HG03045 (cell line): ENCODE measurements around the gene PARP15.
"Not testable (repeated sequence)": the region's sequence is repeated elsewhere in the genome, so short reads cannot be mapped to it uniquely, and the experiment has no call there.

Experiments
- ATAC-seq: cut with Tn5 transposase; IDR thresholded peaks from one replicate; pipeline ENCODE4 v1.9.1; 2021; ENCODE audit warnings: mild to moderate bottlenecking, moderate library complexity; ENCODE audit not compliant: unreplicated experiment

PARP15 gene

DNA sequence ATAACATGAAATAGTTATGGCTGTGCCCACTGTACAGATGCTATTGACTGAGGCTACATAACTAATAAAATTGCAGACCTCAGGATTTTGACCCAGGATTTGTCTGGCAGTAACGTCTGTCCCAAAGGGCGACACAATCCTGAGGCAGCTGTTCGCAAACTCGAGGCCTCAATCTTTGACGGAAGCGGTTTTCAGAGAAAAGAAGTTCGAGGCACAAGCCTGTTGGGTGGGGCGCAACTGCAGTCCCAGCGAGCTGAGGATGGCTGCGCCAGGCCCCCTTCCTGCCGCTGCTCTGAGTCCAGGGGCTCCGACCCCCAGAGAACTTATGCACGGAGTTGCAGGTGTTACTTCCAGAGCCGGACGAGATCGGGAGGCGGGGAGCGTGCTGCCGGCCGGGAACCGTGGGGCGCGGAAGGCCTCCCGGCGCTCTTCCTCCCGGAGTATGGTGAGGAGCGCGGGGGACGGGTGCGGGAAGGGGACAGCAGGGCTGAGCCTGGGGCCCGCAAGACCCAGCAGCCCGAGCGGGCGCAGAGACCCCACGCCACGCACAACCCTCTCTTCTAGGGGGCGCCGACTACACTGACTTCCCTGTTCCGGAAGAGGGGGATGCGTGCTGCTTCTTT is at the start of gene PARP15:
Gene PARP15 (plus strand): TSS at position 242 of the 623 bp plus-strand sequence. CDS start 18 bp downstream, at position 260.
- ATAC-seq, result no peak

- ATAC-seq, result no peak
These were observed 47.3 kb upstream of the PARP15 start for GRCh38 chr3:122530164-122530563.

- no peak for ATAC-seq
These were observed 44.0 kb upstream of the PARP15 start for GRCh38 chr3:122533480-122533879.

DNA sequence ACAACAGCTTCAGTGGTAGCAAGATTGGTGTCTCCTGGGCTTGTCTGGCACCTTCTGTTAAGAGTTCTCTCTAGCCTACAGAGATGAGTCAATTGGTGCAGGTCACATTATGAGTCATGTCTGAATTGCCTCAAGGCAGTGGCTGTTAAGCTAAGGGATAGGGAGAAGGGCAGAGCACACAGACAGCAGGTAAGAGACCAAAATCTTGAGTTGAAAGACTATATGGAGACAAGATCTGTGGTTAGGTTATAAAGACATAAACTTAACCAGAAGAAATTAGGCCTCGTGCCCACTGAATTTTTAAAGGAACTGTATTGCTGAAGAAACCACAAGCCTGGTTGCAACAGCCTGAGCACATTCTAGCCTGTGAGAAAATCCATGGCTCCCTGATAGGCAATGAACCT is 43.5 kb upstream of the PARP15 start:
- ATAC-seq, result peak; percentile 92

- no peak for ATAC-seq
These were observed 41.4 kb upstream of the PARP15 start for GRCh38 chr3:122535964-122536631.

- no peak for ATAC-seq
These were observed 40.8 kb upstream of the PARP15 start for GRCh38 chr3:122536632-122537001.

- ATAC-seq, result no peak
These were observed 38.4 kb upstream of the PARP15 start for GRCh38 chr3:122538956-122539490.

DNA sequence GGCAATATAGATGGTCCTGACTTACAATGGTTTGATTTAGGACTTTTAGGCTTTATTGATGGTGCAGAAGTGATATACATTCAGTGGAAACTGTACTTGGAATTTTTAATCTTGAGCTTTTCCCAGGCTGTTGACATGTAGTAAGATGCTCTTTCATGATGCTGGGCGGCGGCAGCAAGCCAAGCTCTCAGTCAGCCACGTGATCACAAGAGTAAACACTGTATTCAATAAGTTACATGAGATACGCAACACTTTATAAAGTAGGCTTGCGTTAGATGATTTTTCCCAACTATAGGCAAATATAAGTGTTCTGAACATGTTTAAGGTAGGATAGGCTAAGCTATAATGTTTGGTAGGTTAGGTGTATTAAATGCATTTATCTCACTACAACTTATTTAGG is 31.3 kb upstream of the PARP15 start:
- ATAC-seq, result no peak

DNA sequence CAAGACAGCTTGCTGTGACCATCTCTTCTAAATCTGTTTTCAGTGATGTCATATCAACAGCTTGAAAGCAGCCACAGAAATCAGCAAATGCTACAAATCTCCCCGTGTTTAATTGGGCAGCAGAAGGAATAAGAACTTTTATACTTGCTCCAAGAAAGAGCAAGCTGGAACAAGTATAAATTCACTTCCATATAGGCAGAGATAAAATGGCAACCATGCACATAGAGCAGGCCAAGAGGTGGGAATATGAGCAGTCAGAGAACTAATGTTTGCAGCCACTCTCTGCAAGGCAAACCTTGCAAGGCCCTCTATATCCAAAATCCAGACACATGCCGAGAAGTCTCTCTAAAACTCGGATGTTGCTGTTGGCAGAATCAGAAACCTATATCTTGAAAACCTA is 29.4 kb upstream of the PARP15 start:
- ATAC-seq, result no peak

DNA sequence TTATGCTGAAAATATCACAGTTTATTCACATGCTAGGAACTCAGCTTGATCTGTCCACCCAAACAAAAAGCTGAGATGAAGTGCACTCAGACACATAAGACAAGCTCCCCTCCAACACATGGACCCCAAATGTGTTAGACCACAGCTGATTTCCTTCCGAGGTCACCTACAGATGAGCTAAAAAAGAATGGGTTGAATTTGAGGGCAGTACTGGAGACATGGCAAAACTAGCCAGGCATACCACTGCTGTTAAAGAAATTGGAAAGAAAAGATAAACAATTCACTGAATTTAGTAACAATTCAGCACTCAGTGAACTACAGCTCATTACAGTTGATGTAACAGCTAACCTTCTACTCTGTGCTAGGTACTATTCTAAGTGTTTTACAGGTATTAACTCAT is 28.8 kb upstream of the PARP15 start:
- no peak for ATAC-seq

DNA sequence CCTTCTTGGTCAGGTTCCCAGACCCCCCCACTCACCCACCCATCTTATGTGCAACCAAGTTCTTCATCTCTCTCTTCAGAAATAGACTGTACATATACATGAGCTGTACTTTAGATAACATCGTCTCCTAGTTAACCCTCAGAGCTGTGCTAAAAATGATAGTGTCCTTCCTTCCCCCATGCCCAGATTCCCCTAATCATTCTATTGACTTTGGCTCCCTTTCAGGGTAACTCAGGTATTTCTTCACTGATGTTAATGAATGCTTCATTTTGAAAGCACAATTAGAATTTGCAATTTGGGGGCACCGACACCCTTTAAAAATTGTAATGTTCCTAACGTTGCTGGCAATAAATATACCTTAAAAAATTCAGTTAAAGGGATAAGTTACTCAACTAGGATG is 24.3 kb upstream of the PARP15 start:
- no peak for ATAC-seq

- ATAC-seq, result no peak
These were observed 22.0 kb upstream of the PARP15 start for GRCh38 chr3:122555275-122556071.

DNA sequence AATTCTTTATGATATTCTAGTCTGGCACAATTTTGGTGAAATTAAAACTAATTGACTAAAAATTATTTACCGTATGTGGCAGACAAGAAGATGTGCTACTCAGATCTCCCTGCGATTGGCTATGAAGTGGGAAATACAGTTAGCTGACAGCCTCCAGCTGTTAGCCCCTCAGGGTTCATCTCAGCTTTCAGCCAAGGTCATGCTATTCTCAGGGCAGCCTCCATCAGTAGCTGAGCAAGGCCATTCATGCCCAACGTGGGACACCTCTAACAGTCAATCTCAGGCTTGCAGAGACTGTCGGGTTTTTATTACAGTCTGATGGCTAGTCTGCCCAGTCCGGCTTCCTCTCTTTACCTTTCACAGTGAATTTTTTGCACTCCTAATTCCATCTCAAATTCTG is 20.1 kb upstream of the PARP15 start:
- no peak for ATAC-seq

- no peak for ATAC-seq
These were observed 18.8 kb upstream of the PARP15 start for GRCh38 chr3:122558605-122559004.

DNA sequence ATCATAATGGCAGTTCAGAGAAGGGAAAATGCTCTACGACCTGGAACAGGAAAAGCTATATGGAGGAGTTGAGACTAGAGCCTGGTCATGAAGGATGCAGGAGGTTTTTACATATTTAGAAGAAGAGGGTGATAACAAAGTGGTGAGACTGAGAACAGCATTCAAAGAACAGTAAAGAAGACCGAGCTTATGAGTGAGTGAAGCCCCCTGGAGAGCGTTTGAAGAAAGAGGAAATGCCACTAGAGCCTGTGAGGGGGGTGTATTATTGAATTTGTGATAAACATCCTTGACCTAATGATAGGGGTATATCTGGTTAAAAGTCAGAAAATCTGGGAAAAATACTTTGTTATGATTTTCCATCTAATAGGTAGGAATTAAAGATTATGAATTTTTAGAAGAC is 17.5 kb upstream of the PARP15 start:
- ATAC-seq, result no peak

GRCh38 chr3:122560680-122561079 is 16.8 kb upstream of the PARP15 start:
- ATAC-seq, result no peak

GRCh38 chr3:122562923-122563716 is 14.3 kb upstream of the PARP15 start:
- no peak for ATAC-seq

DNA sequence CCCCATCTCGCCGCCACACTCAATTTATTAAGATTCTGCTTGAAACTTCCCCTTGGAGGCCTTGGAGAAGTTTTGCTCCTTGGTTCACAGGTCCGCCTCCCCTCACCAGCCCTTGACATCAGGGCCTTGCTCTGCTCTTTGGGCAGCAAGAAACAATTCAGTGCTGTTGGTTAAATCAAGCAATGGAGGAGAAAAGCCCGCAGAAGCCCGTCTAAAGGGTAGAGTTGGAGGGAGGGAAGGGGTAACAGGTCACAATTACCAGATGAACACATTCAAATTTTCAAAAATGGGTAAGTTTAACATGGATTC is 13.8 kb upstream of the PARP15 start:
- ATAC-seq, result peak; percentile 24

DNA sequence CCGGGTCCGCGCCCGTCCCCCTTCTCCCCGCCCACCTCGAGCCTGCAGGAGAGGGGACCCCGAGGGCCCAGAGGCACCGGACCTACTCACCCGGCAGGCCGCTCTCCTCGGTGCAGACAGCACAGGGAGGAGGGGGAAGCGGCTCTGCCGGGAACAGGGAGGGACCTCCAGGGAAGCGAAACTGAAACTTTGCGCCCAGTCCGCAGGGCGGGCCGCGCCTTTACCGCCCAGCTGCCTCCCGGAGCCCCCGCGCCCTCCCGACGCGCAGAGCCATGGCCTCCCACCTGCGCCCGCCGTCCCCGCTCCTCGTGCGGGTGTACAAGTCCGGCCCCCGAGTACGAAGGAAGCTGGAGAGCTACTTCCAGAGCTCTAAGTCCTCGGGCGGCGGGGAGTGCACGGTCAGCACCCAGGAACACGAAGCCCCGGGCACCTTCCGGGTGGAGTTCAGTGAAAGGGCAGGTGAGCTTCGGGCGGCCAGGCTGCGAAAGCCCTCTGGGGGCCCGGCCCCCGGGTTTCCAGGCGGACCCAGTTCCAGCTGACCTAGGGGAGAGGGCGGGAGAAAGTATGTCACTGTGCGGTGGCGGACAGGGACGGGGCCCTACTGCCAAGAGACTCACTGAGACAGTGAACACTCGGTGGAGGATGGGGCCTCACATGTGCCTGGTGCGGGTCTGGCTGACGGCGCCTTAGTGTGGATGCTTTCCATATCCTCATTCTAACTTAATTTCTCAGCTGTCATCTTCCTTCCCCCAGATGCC is 13.1 kb upstream of the PARP15 start, which contains the start of the genes DTX3L and PARP9:
Gene DTX3L (plus strand): TSS at position 184 of the 758 bp plus-strand sequence. CDS start 89 bp downstream, at position 273.
Gene PARP9 (minus strand): TSS at position 146 of the 758 bp plus-strand sequence. CDS start 4,680 bp downstream, outside the sequence.
- peak; percentile 79 for ATAC-seq

- ATAC-seq, result not testable (repeated sequence)
These were observed 9.3 kb upstream of the PARP15 start for GRCh38 chr3:122568131-122568530.
